ENCODE results near the gene ERG28. TPM values are rescaled to one million over a fixed set of nuclear protein-coding genes. Genes with fewer than 3 reads are reported as not detected.

The ERG28 gene
- total and polyA plus RNA-seq, 9 donors, result 4.5 to 17.3 (median 14.2) TPM

DNA sequence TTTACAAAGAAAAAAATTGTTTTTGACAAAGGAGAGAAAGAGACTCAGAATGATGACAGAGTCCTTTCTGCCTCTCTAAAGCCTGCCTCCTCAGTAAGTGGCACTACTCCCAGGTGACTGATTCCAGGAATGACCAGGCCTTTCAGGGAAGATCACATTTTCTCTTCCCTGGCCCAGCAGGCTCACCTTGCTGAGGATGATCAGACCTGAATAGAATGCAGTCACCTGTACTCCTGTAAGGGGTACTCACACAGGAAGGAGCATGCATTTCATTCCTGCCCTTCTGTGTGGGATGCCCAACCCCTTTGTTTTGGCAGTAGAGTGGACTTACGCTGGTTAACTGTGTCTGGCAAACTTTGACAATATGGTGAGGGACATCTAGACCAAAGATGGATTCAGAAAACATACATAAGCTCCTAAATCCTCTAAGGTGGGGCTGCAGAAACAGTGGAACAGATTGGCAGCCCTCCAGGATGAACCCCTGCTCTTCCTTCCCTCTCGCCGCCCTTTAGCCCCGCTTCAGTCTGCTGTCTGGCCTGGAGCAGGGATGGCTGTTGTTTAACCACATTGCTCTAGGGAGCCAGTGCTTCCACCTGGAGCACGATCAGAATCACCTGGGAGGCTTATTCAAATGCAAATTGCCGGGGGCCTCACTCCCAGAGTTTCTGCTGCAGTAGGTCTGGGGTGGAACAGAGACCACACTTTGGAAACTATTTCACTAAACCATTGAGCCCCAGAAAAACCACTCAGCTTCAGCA, 29.8 kb downstream of the ERG28 start:
- 38% methylated on average over 2 of the region's 6 CpGs for WGBS (ENCODE audit: insufficient coverage)

DNA sequence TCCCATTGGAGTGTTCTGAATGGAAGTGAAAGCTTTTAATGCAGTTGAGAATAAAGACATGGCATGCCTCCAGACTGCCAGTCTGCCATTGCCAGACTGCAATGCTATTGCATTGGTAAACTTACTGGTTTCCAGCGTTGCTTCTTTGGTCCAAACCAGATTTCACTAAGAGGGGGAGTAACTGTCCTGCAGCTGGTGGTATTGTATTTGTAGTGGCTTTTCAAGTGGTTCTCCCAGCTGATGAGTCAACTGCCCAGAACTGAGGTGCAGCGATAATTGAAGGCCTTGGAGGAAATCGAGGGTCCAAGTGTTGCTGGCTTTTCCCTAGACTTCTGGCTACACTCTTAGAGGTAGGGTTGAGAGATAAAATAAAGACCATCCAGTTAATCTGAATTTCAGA, 31.9 kb downstream of the ERG28 start:
- Histone ChIP-seq H3K4me1 (ENCODE audit: control insufficient read depth, insufficient read depth, low read length) (peaks cover 14% of the 10 kb centered on the region), H3K27ac (ENCODE audit: low read length) (no peak overlapping the region), H3K9me3 (replicated peaks; ENCODE audit: control insufficient read depth, low read depth, low read length) (no peaks in the 10 kb centered on the region), H3K36me3 (ENCODE audit: control insufficient read depth, insufficient read depth, low read length) (peaks cover 2% of the 10 kb centered on the region), H3K27me3 (ENCODE audit: control insufficient read depth, insufficient read depth, low read length) (no peaks in the 10 kb centered on the region), H3K4me3 (ENCODE audit: low read length) (no peak overlapping the region)
- DNase-seq, result no peak
- WGBS (ENCODE audit: insufficient coverage), result 80% methylated on average over 1 of the region's 3 CpGs

More for the DNA sequence above, 29.8 kb downstream of the ERG28 start:
- no peak for DNase-seq
- H3K4me3 ChIP-seq (ENCODE audit: low read length), result no peak overlapping the region
- peaks cover 5% of the 10 kb centered on the region for H3K36me3 ChIP-seq (ENCODE audit: control insufficient read depth, insufficient read depth, low read length)
- H3K9me3 ChIP-seq (replicated peaks; ENCODE audit: control insufficient read depth, low read depth, low read length), result no peaks in the 10 kb centered on the region
- no peak overlapping the region for H3K27ac ChIP-seq (ENCODE audit: low read length)
- no peaks in the 10 kb centered on the region for H3K27me3 ChIP-seq (ENCODE audit: control insufficient read depth, insufficient read depth, low read length)
- peaks cover 14% of the 10 kb centered on the region for H3K4me1 ChIP-seq (ENCODE audit: control insufficient read depth, insufficient read depth, low read length)

DNA sequence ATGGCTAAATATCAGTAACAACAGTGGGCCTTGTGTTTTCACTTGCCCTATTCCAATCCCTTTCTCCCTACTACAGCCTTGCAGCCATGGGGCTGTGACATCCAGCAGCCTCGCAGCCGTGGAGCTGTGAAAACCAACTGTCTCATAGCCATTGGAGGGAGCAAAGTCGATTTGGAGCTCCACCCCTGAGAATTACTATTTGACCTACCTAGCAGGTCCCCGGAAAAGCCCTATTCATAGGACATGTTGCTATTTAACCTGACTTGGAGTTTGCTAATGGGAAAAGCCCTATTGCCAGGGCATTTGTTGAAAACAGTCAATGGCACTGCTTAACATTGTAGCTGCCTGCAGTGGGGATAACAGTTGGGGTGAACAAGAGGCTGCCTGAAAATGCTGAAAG, 33.3 kb downstream of the ERG28 start:
- Histone ChIP-seq H3K36me3 (ENCODE audit: control insufficient read depth, insufficient read depth, low read length) (peaks cover 2% of the 10 kb centered on the region), H3K27ac (ENCODE audit: low read length) (no peak overlapping the region), H3K4me1 (ENCODE audit: control insufficient read depth, insufficient read depth, low read length) (peaks cover 14% of the 10 kb centered on the region), H3K4me3 (ENCODE audit: low read length) (no peak overlapping the region), H3K9me3 (replicated peaks; ENCODE audit: control insufficient read depth, low read depth, low read length) (no peaks in the 10 kb centered on the region), H3K27me3 (ENCODE audit: control insufficient read depth, insufficient read depth, low read length) (no peaks in the 10 kb centered on the region)
- DNase-seq, result no peak
- WGBS (ENCODE audit: insufficient coverage), result 47% methylated on average over 3 of the region's 4 CpGs

DNA sequence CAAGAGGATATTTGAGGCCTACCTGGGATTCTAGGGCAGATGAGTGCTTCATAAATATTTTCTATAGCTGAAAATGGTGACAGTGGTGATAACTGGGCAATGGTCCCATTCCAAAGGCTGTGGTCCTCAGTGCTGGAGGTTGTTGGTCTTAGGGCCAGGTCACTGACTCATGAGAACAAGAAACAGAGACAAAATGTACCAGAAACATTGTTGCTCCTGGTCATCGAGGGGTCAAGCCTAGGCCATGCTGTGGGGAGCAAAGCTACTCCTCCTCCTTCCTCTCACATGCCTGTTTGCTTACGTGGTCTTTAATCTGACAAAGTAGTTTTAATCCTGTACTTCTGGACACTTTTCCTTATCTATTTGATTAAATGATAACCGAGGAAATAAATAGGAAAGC, 33.8 kb downstream of the ERG28 start:
- Histone ChIP-seq H3K4me3 (ENCODE audit: low read length) (no peak overlapping the region), H3K27me3 (ENCODE audit: control insufficient read depth, insufficient read depth, low read length) (no peaks in the 10 kb centered on the region), H3K9me3 (replicated peaks; ENCODE audit: control insufficient read depth, low read depth, low read length) (no peaks in the 10 kb centered on the region), H3K4me1 (ENCODE audit: control insufficient read depth, insufficient read depth, low read length) (peaks cover 12% of the 10 kb centered on the region), H3K36me3 (ENCODE audit: control insufficient read depth, insufficient read depth, low read length) (peaks cover 2% of the 10 kb centered on the region), H3K27ac (ENCODE audit: low read length) (no peak overlapping the region)
- no peak for DNase-seq
- no CpG with 5 or more reads among the region's 3 CpGs for WGBS (ENCODE audit: insufficient coverage)

DNA sequence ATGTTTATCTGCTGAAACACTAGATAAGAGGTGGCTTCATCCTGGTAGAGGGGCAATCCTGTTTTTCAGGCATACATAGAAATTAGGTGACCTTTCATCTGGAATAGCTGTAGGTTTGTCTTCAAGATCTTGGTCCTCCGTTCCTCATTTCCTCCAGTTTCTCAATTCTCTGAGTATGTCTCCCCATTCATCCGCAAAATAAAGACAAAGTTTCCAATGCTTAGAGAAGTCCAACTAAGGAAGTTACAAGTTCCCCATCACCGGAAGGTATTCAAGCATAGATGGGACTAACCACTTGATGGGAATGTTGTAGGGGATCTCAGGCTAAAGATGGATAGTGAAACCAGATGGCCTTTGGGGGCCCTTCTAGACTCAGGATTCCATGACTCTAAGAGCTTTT, 34.3 kb downstream of the ERG28 start:
- Histone ChIP-seq H3K36me3 (ENCODE audit: control insufficient read depth, insufficient read depth, low read length) (peaks cover 2% of the 10 kb centered on the region), H3K9me3 (replicated peaks; ENCODE audit: control insufficient read depth, low read depth, low read length) (no peaks in the 10 kb centered on the region), H3K27ac (ENCODE audit: low read length) (no peak overlapping the region), H3K4me1 (ENCODE audit: control insufficient read depth, insufficient read depth, low read length) (peaks cover 7% of the 10 kb centered on the region), H3K4me3 (ENCODE audit: low read length) (no peak overlapping the region), H3K27me3 (ENCODE audit: control insufficient read depth, insufficient read depth, low read length) (no peaks in the 10 kb centered on the region)
- DNase-seq, result no peak
- 100% methylated on average over 1 of the region's 3 CpGs for WGBS (ENCODE audit: insufficient coverage)

DNA sequence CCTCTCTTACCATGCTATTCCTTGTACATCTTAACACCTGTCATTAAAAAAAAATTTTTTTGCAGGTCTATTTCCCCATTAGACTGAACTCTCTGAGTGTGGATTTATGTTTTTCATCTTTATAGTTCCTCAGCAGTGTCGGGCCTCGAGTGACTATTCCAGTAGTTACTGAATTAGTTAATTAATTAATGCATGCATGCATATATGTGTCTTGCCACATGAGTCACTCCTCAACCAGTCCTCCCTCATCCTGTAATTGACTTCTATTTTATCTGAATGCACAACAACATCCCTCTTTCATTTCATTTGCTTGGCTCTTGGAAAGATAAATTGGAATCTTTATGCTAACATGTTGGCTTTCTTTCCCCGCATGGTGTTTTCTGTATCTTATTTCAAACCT, 35.6 kb downstream of the ERG28 start:
- Histone ChIP-seq H3K27ac (ENCODE audit: low read length) (no peak overlapping the region), H3K4me1 (ENCODE audit: control insufficient read depth, insufficient read depth, low read length) (peaks cover 1% of the 10 kb centered on the region), H3K36me3 (ENCODE audit: control insufficient read depth, insufficient read depth, low read length) (peaks cover 2% of the 10 kb centered on the region), H3K4me3 (ENCODE audit: low read length) (no peak overlapping the region), H3K27me3 (ENCODE audit: control insufficient read depth, insufficient read depth, low read length) (no peaks in the 10 kb centered on the region), H3K9me3 (replicated peaks; ENCODE audit: control insufficient read depth, low read depth, low read length) (no peaks in the 10 kb centered on the region)
- DNase-seq, result no peak
- no CpG with 5 or more reads among the region's 3 CpGs for WGBS (ENCODE audit: insufficient coverage)

DNA sequence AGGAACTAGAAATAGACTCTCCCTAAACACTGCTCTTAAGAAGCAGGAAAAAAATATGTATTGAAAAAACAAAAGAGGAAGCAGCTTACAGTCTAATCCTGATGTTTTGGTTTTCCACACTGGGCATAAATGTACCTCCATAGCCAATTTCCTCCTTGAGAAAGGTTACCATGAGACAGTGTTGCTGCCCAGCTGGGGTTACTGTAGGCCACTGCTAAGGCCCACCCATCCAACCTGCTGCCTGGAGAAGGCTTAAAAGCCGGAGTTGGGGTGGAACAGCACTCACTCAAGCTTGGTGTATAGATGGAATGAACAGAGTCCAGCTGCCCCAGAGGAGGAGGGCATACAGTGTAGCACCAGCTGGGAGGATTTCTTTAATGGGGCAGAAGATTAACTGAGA, 41.1 kb downstream of the ERG28 start:
- Histone ChIP-seq H3K9me3 (replicated peaks; ENCODE audit: control insufficient read depth, low read depth, low read length) (no peaks in the 10 kb centered on the region), H3K27me3 (ENCODE audit: control insufficient read depth, insufficient read depth, low read length) (no peaks in the 10 kb centered on the region), H3K4me3 (ENCODE audit: low read length) (no peak overlapping the region), H3K27ac (ENCODE audit: low read length) (no peak overlapping the region), H3K36me3 (ENCODE audit: control insufficient read depth, insufficient read depth, low read length) (peaks cover 2% of the 10 kb centered on the region), H3K4me1 (ENCODE audit: control insufficient read depth, insufficient read depth, low read length) (peaks cover 5% of the 10 kb centered on the region)
- no peak for DNase-seq
- WGBS (ENCODE audit: insufficient coverage), result 71% methylated on average over 1 of the region's 1 CpG

DNA sequence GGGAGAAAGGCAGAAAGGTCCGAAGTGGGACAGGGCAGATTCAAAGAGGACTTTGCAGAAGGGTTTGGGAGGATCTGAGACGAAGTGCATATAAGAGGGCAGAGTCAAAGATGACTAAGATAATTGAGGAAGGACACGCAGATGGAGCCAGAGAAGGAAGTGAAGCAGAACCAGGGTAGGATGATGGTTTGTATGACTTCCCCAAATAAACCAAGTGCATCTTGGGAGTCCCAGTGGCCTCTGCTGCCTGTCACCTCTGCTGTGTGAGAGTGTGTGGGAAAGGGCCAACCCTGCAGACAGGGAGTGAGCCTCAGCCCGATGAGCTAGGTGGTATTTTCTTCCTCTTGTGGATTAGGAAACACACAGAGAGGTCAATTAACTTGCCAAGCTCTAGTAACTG, 45.5 kb downstream of the ERG28 start:
- Histone ChIP-seq H3K9me3 (replicated peaks; ENCODE audit: control insufficient read depth, low read depth, low read length) (no peaks in the 10 kb centered on the region), H3K4me3 (ENCODE audit: low read length) (no peak overlapping the region), H3K27me3 (ENCODE audit: control insufficient read depth, insufficient read depth, low read length) (peaks cover 2% of the 10 kb centered on the region), H3K36me3 (ENCODE audit: control insufficient read depth, insufficient read depth, low read length) (no peaks in the 10 kb centered on the region), H3K4me1 (ENCODE audit: control insufficient read depth, insufficient read depth, low read length) (peaks cover 9% of the 10 kb centered on the region), H3K27ac (ENCODE audit: low read length) (peak overlapping the region; percentile 62)
- WGBS (ENCODE audit: insufficient coverage), result 79% methylated on average over 3 of the region's 4 CpGs
- peak; percentile 67 for DNase-seq

DNA sequence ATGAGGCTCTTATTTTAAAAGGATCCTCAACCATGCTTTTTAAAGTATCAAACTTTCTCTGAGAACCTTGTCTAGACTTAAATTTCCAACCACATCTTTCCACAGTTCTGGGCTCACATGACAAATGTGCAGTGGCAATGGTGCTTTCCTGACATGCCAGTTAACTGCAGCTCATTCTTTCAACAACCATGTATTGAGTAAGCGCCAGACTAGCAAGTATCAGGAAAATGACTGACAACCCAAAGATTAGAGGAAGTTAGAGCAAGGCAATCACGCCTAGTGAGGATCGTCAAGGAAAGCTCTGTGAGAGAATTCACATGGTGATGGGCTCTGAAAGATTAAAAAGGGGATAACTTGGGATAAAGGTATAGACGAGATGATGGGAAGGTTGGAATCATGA, 46.5 kb downstream of the ERG28 start:
- H3K27me3 ChIP-seq (ENCODE audit: control insufficient read depth, insufficient read depth, low read length), result peaks cover 2% of the 10 kb centered on the region
- peaks cover 4% of the 10 kb centered on the region for H3K4me1 ChIP-seq (ENCODE audit: control insufficient read depth, insufficient read depth, low read length)
- H3K4me3 ChIP-seq (ENCODE audit: low read length), result no peak overlapping the region
- no peaks in the 10 kb centered on the region for H3K9me3 ChIP-seq (replicated peaks; ENCODE audit: control insufficient read depth, low read depth, low read length)
- no peak overlapping the region for H3K27ac ChIP-seq (ENCODE audit: low read length)
- WGBS (ENCODE audit: insufficient coverage), result 58% methylated on average over 4 of the region's 4 CpGs
- peak; percentile 22 for DNase-seq
- no peaks in the 10 kb centered on the region for H3K36me3 ChIP-seq (ENCODE audit: control insufficient read depth, insufficient read depth, low read length)

DNA sequence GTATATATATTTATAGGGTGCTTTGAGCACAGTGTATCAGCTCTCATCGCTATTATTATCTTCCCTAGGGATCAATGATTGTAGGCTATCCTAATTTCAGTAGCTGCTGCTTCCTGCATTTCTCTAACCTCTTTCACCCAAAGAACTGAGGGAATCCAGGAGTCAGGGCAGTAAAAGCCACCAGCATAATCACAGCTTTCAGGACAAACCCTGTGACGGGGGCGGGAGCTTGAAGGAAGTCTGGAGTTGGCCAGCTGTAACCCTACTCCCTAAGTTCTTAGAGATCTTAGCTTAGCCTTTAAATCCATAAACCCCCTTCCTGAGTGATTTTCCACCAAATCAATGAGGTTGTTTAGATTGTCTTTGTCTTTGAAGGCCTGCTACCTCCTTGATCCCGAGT, 48.5 kb downstream of the ERG28 start:
- no peak for DNase-seq
- Histone ChIP-seq H3K27ac (ENCODE audit: low read length) (no peak overlapping the region), H3K4me3 (ENCODE audit: low read length) (no peak overlapping the region), H3K9me3 (replicated peaks; ENCODE audit: control insufficient read depth, low read depth, low read length) (no peaks in the 10 kb centered on the region), H3K27me3 (ENCODE audit: control insufficient read depth, insufficient read depth, low read length) (peaks cover 7% of the 10 kb centered on the region), H3K4me1 (ENCODE audit: control insufficient read depth, insufficient read depth, low read length) (peaks cover 4% of the 10 kb centered on the region), H3K36me3 (ENCODE audit: control insufficient read depth, insufficient read depth, low read length) (no peaks in the 10 kb centered on the region)
- WGBS (ENCODE audit: insufficient coverage), result 0% methylated on average over 1 of the region's 4 CpGs

DNA sequence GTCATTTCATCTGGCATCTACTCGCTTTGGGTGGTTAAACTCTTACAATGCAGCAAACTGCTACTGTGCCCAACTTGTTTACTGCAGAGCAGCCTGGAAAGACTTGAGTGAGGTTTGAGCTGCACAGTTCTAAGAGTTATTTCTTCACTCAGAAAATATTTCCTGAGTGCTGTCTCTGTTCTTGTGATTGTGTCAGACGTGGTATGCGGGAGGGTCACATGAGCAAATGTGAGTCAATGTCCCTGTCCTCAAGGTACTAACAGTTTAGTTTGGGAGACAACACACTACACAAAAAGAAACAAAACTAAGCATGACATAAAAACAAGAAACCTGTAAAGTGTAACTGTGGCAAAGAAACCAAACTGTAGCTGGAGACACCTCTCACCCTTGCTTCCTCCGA, 49.8 kb downstream of the ERG28 start:
- Histone ChIP-seq H3K36me3 (ENCODE audit: control insufficient read depth, insufficient read depth, low read length) (no peaks in the 10 kb centered on the region), H3K4me1 (ENCODE audit: control insufficient read depth, insufficient read depth, low read length) (peaks cover 4% of the 10 kb centered on the region), H3K27ac (ENCODE audit: low read length) (no peak overlapping the region), H3K9me3 (replicated peaks; ENCODE audit: control insufficient read depth, low read depth, low read length) (no peaks in the 10 kb centered on the region), H3K4me3 (ENCODE audit: low read length) (no peak overlapping the region), H3K27me3 (ENCODE audit: control insufficient read depth, insufficient read depth, low read length) (peaks cover 7% of the 10 kb centered on the region)
- DNase-seq, result no peak
- WGBS (ENCODE audit: insufficient coverage), result no CpG with 5 or more reads among the region's 4 CpGs
